Retinal pigment epithelial cell (primary cell): Measurements from ENCODE around the gene SP110.
"Not testable (repeated sequence)": the region's sequence is repeated elsewhere in the genome, so short reads cannot be mapped to it uniquely, and the experiment has no call there.

Experiments used
- DNase-seq: peaks from one replicate; pipeline ENCODE4 v3.0.0-alpha.2; 2010; ENCODE audit warnings: low read depth
- H3K4me3 ChIP-seq: 2 replicates; pipeline ENCODE4 v1.5.1; 2011; ENCODE audit warnings: mild to moderate bottlenecking, low read length, control low read depth, moderate library complexity
- CTCF ChIP-seq: conservative IDR thresholded peaks from 2 replicates; pipeline ENCODE4 v1.5.1; 2011; ENCODE audit warnings: low read depth, low read length, control low read depth, inconsistent platforms

Gene SP110

DNA sequence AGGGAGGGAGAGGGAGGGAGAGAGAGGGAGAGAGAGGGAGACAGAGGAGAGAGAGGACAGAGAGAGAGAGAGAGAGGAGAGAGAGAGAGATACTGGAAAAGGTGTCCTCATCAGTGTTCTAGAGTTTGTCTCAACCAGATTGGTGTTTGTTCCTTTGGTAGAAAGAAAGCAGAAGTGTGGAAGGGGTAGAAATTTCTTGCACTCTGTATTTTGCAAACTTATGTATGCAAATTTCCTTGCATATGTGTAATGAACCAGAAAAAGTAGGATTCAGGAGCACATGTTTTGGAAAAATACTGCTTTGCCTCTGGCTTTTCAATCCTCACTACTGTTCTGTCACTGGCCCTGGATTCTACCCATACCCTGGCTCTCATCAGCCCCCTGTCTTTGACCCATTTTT is 4.7 kb upstream of the SP110 start:
- no peak overlapping the region for H3K4me3 ChIP-seq
- no peak for TF ChIP-seq CTCF
- no peak for DNase-seq

- DNase-seq, result not testable (repeated sequence)
Observed at GRCh38 chr2:230222829-230223228, 3.0 kb upstream of the SP110 start.

GRCh38 chr2:230221493-230221892 is 1.7 kb upstream of the SP110 start:
- TF ChIP-seq CTCF, result no peak
- no peak for DNase-seq
- no peak overlapping the region for H3K4me3 ChIP-seq

More at GRCh38 chr2:230222829-230223228, 3.0 kb upstream of the SP110 start:
- not testable (repeated sequence) for H3K4me3 ChIP-seq

DNA sequence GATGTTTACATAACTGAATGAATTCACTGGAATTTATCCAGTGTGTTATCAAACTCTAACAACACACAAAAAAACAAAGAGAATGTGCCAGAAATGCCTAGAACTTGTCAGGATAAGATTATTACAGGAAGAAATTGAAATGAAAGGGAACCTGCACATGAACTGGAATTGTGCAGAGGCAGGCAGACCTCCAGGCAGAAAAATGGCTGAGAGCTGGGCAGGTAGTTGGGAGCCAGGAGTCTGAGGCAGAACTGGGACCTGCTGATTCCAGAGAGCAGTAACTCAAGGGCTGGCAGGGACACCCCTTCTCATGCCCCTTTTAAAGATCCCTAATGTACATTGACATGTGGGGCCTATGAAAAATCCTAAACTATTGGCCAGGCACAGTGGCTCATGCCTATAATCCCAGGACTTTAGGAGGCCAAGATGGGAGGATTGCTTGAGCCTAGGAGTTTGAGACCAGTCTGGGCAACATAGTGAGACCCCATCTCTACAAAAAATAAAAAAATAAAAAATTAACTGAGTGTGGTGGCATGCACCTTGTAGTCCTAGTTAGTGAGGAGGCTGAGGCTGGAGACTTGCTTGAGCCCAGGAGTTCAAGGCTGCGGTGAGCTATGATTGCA is 674 bp upstream of the SP110 start:
- TF ChIP-seq CTCF, result no peak
- no peak for DNase-seq
- peak overlapping the region; percentile 75 for H3K4me3 ChIP-seq

GRCh38 chr2:230218421-230218820 is 1.4 kb downstream of the SP110 start:
- no peak overlapping the region for H3K4me3 ChIP-seq
- TF ChIP-seq CTCF, result no peak
- no peak for DNase-seq

- no peak for DNase-seq
- no peak overlapping the region for H3K4me3 ChIP-seq
- no peak for TF ChIP-seq CTCF
Observed at GRCh38 chr2:230217424-230217823, 2.4 kb downstream of the SP110 start.

- H3K4me3 ChIP-seq, result no peak overlapping the region
- DNase-seq, result no peak
- TF ChIP-seq CTCF, result no peak
Observed at GRCh38 chr2:230216489-230216888, 3.3 kb downstream of the SP110 start.

DNA sequence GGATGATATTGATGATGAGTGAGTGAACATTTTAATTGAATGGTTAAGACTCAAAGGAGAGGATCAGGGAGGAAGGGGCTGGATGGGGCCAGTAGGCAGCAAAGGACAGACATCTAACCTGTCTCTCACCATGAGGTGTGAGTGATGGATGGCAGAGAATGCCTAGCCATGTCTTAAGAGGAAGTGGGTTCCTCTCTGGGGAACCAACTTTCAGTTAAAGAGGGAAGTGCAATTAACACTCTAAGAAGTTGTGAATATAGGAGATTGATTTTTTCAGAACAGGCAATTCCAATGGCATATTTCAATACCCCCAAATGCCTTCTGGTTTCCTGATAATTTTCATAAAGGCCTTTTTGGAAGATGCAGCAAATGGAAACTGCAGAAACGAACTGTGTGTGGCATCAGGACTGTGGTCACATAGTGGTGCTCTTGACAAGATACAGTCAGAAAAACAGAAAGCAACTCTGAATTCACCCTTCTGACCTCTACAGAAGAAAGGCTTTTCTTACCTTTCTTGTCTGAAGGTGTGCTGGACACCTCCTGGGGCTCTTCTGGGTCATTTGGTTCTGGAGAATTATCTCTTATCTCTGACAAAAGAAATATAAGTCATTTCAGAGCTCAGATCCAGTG is 10.2 kb downstream of the SP110 start:
- DNase-seq, result no peak
- no peak for TF ChIP-seq CTCF

More for the DNA sequence above, 10.2 kb downstream of the SP110 start:
- no peak overlapping the region for H3K4me3 ChIP-seq
